Measurements from ENCODE around the gene ODAD3.
"Not testable (repeated sequence)": the region's sequence is repeated elsewhere in the genome, so short reads cannot be mapped to it uniquely, and the experiment has no call there.

The ODAD3 gene

DNA sequence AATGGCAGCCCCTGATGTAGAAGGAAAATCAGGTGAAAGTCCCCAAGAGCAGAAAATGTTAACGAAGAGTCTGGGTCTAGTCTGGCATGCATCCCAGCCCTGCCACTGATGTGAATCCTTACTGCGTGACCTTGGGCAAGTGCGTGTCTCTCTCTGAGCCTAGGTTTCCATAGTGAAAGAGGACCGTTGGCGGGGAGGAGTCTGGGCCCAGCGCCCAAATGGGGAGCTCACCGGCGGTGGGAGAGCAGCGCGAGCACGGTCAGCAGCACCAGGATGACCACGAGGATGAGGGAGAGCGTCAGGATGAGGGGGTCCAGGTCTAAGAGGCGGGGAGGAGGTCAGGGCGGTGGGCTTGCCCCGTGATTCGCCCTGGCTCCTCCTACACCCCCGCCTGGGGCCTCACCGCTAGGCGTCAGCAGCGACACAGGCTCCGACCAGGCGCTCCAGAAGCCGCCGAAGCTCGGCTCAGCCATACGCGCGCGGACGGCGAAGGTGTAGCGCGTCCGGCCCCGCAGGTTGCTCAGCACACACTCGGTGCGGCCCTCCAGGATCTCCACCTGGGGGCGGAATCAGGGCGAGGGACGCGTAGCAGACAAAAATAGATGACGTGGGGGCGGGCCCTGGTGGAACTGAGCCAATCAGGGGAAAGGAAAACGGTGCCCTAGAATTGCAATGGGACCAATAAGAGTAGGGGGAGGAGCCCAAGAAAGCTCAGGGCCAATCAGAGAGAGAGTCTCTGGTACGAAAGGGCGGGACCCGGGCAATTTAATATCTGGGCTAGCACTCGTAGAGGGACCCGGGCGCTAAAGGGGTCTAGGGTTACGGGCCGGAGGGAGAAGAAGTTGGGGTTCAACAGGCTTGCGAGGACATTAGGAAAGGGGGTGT, 54.0 kb downstream of the ODAD3 start:
- TF ChIP-seq CTCF (IDR thresholded peaks at IDR 0.05; ENCODE audit: insufficient read depth, missing control alignments) = peak; percentile 46
- DNase-seq (ENCODE audit: insufficient read length, low spot score) (peak; percentile 99), FAIRE-seq (no peak)

GRCh38 chr19:11379857-11380350, 55.0 kb downstream of the ODAD3 start:
- TF ChIP-seq CTCF (IDR thresholded peaks at IDR 0.05; ENCODE audit: insufficient read depth, missing control alignments) = no peak
- no peak for FAIRE-seq
- DNase-seq (ENCODE audit: insufficient read length, low spot score) = no peak

- FAIRE-seq; DNase-seq (ENCODE audit: insufficient read length, low spot score): not testable (repeated sequence)
These were observed 55.6 kb downstream of the ODAD3 start for GRCh38 chr19:11379269-11379845.

DNA sequence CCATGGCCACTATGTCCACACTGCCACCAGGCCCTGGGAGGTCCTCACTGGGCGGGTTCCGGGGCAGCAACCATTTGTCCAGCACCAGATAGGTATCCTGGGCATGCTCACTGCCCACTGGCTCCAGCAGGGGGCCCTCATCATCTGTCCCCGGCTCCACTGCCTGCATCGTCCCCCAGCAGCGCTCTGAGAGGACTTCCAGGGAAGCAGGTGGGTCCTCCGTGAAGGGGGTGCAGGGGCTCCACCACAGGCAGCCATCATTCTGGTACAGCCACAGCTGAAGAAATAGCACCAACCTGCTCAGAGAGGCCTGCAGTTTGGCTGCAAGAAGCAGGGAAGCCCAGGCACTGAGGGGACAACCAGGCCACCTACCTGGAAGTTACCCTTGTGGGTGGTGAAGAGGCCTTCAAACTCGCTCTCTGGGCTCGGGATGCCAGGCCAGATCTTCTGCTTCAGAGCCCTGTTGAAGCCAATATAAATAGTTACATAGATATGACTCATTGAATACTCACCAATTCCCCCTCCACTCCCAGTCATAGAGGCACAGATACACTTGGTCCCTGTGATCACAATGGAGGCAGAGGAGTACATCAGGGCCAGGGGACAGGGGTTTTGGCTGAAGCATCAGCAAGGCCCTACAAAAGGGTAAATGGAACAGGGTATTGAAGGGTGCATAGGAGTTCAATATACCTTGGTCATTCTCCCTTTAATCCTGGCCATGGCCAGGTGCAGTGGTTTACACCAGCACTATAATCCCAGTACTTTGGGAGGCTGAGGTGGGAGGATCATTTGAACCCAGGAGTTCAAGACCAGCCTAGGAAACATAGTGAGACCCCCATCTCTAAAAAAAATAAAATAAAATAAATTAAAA, 56.4 kb downstream of the ODAD3 start:
- TF ChIP-seq CTCF (IDR thresholded peaks at IDR 0.05; ENCODE audit: insufficient read depth, missing control alignments) = peak; percentile 63
- FAIRE-seq = no peak

DNA sequence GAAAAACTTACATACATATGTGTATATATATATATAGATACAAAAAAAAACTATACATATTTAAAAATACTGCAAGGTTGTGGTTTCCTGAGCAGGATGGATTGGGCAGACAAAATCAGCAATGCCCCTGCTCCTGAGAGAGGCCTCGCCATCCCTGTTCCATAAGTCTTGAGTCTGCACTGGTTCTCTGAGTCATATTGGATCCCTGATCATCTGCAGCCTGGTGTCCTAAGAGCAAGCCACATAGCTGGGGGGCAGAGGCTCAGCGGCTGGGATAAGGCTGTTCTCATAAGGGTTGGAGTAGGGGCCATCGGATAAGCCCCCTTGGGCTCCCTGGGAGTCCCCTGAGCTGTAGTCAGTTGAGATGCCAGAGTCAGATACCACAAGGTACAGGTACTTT, 57.2 kb downstream of the ODAD3 start:
- no peak for DNase-seq (ENCODE audit: insufficient read length, low spot score)

More for the DNA sequence above, 56.4 kb downstream of the ODAD3 start:
- DNase-seq (ENCODE audit: insufficient read length, low spot score) = peak; percentile 74

GRCh38 chr19:11377237-11377636, 57.7 kb downstream of the ODAD3 start:
- no peak for TF ChIP-seq CTCF (IDR thresholded peaks at IDR 0.05; ENCODE audit: insufficient read depth, missing control alignments)
- no peak for DNase-seq (ENCODE audit: insufficient read length, low spot score)
- no peak for FAIRE-seq

More for the DNA sequence above, 57.2 kb downstream of the ODAD3 start:
- no peak for FAIRE-seq
- no peak for TF ChIP-seq CTCF (IDR thresholded peaks at IDR 0.05; ENCODE audit: insufficient read depth, missing control alignments)
